Subcutaneous adipose tissue (tissue), 4 donors: Measurements from ENCODE around the gene SNX9. TPM values are rescaled to one million over a fixed set of nuclear protein-coding genes. Genes with fewer than 3 reads are reported as not detected.

Experiments
- CTCF ChIP-seq: fragments of 450-650 bp; IDR thresholded peaks from one replicate; pipeline ENCODE4 v1.5.1; 2016; ENCODE audit warnings: low read depth, mild to moderate bottlenecking, control low read depth, antibody characterized with exemption, moderate library complexity
- total RNA-seq, 4 donors: library from RNA; depleted of rRNA; stranded (reverse); fragments of >200 nt; gene quantifications; one replicate each; pipeline ENCODE4 v1.1.0, GENCODE V29; 2016

The SNX9 gene
- total RNA-seq, 4 donors from 2014 or later: 80.6 to 113 (median 94.1) TPM

DNA sequence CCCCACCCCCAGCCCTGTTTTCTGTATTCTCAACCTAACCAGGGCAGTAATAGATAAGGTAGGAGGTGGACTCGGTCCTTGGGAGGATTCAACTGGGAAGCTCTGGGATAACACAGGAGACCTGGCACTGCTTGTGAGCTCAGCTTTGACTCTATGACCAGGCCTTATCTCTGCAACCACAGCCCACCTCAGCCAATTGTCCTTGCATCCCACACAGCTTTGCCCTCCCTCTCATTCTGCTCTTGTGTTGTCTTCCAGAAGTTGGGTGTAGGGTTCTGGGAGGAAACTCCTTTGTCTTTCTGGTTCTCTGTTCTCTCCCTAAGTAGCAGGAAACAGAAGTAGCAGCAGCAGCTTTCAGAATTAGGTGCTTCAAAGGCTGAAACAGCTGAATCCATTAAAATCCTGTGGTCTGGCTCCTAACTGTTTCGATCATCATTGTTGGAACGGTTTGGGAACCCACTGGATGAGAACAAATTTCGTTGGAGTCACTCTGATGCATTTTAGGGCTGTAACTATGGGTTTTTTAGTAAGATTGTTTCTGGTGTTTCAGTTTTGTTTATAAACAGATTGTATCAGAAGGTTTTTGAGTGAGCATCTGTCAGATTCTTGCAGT is 32.4 kb upstream of the SNX9 start:
- TF ChIP-seq CTCF: no peak

DNA sequence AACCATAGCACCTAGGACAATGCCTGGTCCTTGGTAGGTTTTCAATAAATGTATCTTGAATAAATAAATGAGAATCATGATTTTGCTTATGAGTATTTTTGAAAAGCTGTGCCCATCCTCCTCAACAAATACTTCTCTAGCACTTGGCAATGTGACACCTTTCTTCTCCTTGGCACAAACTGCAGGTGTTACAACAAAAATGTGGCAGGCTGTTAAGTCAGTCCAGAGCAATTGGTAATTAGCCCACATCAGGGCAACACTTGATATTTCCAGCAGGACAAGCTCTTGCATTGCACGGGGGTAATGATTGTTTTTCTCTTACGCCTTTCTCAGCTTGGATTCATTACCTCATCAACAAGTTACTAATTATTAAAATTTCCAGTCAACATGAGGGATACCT is 31.6 kb upstream of the SNX9 start:
- no peak for TF ChIP-seq CTCF

DNA sequence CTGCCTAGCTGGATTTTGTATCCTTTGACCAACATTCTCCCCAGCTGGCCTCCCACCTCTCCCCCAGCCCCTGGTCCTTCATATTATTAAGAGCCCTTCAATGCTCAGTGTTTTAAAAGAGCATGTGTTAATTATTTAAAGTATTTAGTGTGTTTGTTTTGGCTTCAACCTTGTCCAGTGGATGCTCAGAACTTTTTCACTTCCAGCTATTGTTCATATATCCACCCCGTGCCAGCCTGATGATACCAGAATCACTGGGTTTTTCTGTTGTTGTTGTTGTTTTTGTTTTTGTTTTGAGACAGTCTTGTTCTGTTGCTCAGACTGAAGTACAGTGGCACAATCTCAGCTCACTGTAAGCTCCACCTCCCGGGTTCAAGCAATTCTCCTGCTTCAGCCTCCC is 30.4 kb upstream of the SNX9 start:
- no peak for TF ChIP-seq CTCF

GRCh38 chr6:157795841-157796240 is 27.2 kb upstream of the SNX9 start:
- no peak for TF ChIP-seq CTCF

DNA sequence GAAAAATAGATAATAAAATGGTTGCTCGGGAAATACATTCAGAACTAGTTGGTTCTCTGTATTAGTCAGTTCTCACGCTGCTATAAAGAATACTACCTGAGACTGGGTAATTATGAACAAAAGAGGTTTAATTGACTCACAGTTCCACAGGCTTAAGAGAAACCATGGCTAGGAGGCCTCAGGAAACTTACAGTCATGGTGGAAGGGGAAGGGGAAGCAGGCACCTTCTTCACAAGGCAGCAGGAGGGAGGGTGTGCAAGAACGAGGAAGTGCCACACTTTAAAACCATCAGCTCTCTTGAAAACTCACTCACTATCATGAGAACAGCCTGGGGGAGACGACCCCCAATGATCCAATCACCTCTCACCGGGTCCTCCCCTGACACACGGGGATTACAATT is 24.2 kb upstream of the SNX9 start:
- TF ChIP-seq CTCF: no peak

- TF ChIP-seq CTCF: no peak
Observed at GRCh38 chr6:157800420-157801237, 22.4 kb upstream of the SNX9 start.

- TF ChIP-seq CTCF: no peak
Observed at GRCh38 chr6:157804448-157805327, 18.4 kb upstream of the SNX9 start.
